Neural progenitor cell (in vitro differentiated cells): ENCODE data around the gene NEURL1B. TPM values are rescaled to one million over a fixed set of nuclear protein-coding genes. Genes with fewer than 3 reads are reported as not detected.

ENCODE experiments used
- DNase-seq: peaks from one replicate; pipeline ENCODE4 v3.0.0-alpha.2; 2016; ENCODE audit warnings: low spot score
- H2AFZ ChIP-seq: fragments of 200-600 bp; sonication (generic); replicated peaks from 2 replicates; pipeline ENCODE4 v1.6.1; 2016; ENCODE audit warnings: antibody characterized with exemption
- H3F3A ChIP-seq: fragments of 200-600 bp; sonication (generic); 2 replicates; pipeline ENCODE4 v1.6.1; 2016; ENCODE audit warnings: antibody characterized with exemption, low read depth
- H3K27ac ChIP-seq: fragments of 200-600 bp; sonication (generic); 2 replicates; pipeline ENCODE4 v1.5.1; 2016; ENCODE audit warnings: mild to moderate bottlenecking
- H3K27me3 ChIP-seq: fragments of 200-600 bp; sonication (generic); 2 replicates; pipeline ENCODE4 v1.6.1; 2016; ENCODE audit warnings: mild to moderate bottlenecking, moderate library complexity
- H3K36me3 ChIP-seq: fragments of 200-600 bp; sonication (generic); 2 replicates; pipeline ENCODE4 v1.5.1; 2016
- H3K4me1 ChIP-seq: fragments of 200-600 bp; sonication (generic); 2 replicates; pipeline ENCODE4 v1.6.1; 2016; ENCODE audit warnings: mixed run types
- H3K4me2 ChIP-seq: fragments of 200-600 bp; sonication (generic); 2 replicates; pipeline ENCODE4 v1.6.1; 2016
- H3K4me3 ChIP-seq: fragments of 200-600 bp; sonication (generic); 2 replicates; pipeline ENCODE4 v1.5.1; 2016
- H3K79me2 ChIP-seq: fragments of 200-600 bp; sonication (generic); 2 replicates; pipeline ENCODE4 v1.6.1; 2016; ENCODE audit warnings: low read depth
- H3K9ac ChIP-seq: fragments of 200-600 bp; sonication (generic); 2 replicates; pipeline ENCODE4 v1.6.1; 2016
- H3K9me3 ChIP-seq: fragments of 200-600 bp; sonication (generic); 2 replicates; pipeline ENCODE4 v1.5.1; 2016; ENCODE audit warnings: low read depth
- H4K20me1 ChIP-seq: fragments of 200-600 bp; sonication (generic); 2 replicates; pipeline ENCODE4 v1.6.1; 2016; ENCODE audit warnings: low read depth
- H3K27ac Mint-ChIP-seq: 3 replicates; pipeline ENCODE4 v1.8.0; 2021; ENCODE audit warnings: mixed read lengths
- H3K27me3 Mint-ChIP-seq: 2 replicates; pipeline ENCODE4 v1.8.0; 2022; ENCODE audit warnings: low read depth, mild to moderate bottlenecking, inconsistent platforms, moderate library complexity, mixed read lengths; ENCODE audit not compliant: insufficient read depth
- H3K36me3 Mint-ChIP-seq: 3 replicates; pipeline ENCODE4 v1.8.0; 2021; ENCODE audit warnings: mixed read lengths
- H3K4me1 Mint-ChIP-seq: 3 replicates; pipeline ENCODE4 v1.8.0; 2021; ENCODE audit warnings: mixed read lengths
- H3K4me3 Mint-ChIP-seq: 3 replicates; pipeline ENCODE4 v1.8.0; 2021; ENCODE audit warnings: mild to moderate bottlenecking, moderate library complexity, mixed read lengths
- H3K9me3 Mint-ChIP-seq: 3 replicates; pipeline ENCODE4 v1.8.0; 2020; ENCODE audit warnings: mixed read lengths
- CTCF ChIP-seq: fragments of 200-600 bp; sonication (generic); IDR thresholded peaks from 2 replicates; pipeline ENCODE4 v1.5.1; 2017; ENCODE audit warnings: antibody characterized with exemption, mild to moderate bottlenecking
- EZH2 ChIP-seq: fragments of 200-600 bp; sonication (generic); IDR thresholded peaks from 2 replicates; pipeline ENCODE4 v1.6.1; 2017; ENCODE audit warnings: antibody characterized with exemption, mild to moderate bottlenecking, moderate library complexity
- EZH2phosphoT487 ChIP-seq: fragments of 200-600 bp; sonication (generic); IDR thresholded peaks from 2 replicates; pipeline ENCODE4 v1.6.1; 2017; ENCODE audit warnings: antibody characterized with exemption
- total RNA-seq: library from RNA; depleted of rRNA; stranded (reverse); fragments of >200 nt; gene quantifications from 2 replicates; pipeline ENCODE4 v1.2.3, GENCODE V29; 2015; ENCODE audit warnings: low replicate concordance

The NEURL1B gene
- total RNA-seq, 1 donor from 2014 or later, result 12.1 TPM

- Histone ChIP-seq H3K27me3 (no peaks in the 10 kb centered on the region), H3K79me2 (no peaks in the 10 kb centered on the region), H3K36me3 (no peaks in the 10 kb centered on the region), H3K9ac (no peak overlapping the region), H3F3A (no peaks in the 10 kb centered on the region), H3K27ac (no peak overlapping the region), H3K4me2 (no peak overlapping the region), H2AFZ (no peak overlapping the region), H3K4me1 (peaks cover 6% of the 10 kb centered on the region), H3K9me3 (peaks cover 5% of the 10 kb centered on the region), H4K20me1 (no peaks in the 10 kb centered on the region), H3K4me3 (no peak overlapping the region)
- no peak overlapping the region for H3K27ac Mint-ChIP-seq
- no peaks in the 10 kb centered on the region for H3K36me3 Mint-ChIP-seq
- peaks cover 19% of the 10 kb centered on the region for H3K9me3 Mint-ChIP-seq
- peaks cover 8% of the 10 kb centered on the region for H3K4me1 Mint-ChIP-seq
- TF ChIP-seq EZH2, result no peak
- no peak for TF ChIP-seq CTCF
- no peak for TF ChIP-seq EZH2phosphoT487
- peaks cover 2% of the 10 kb centered on the region for H3K27me3 Mint-ChIP-seq
- no peak overlapping the region for H3K4me3 Mint-ChIP-seq
- DNase-seq, result no peak
Observed at GRCh38 chr5:172616136-172616535, 24.9 kb upstream of the NEURL1B start.

GRCh38 chr5:172616730-172617129 lies 24.3 kb upstream of the NEURL1B start:
- Histone ChIP-seq H3F3A (no peaks in the 10 kb centered on the region), H3K9ac (no peak overlapping the region), H3K9me3 (peaks cover 5% of the 10 kb centered on the region), H4K20me1 (no peaks in the 10 kb centered on the region), H2AFZ (peak overlapping the region; percentile 61), H3K27me3 (no peaks in the 10 kb centered on the region), H3K4me2 (no peak overlapping the region), H3K4me1 (peaks cover 6% of the 10 kb centered on the region), H3K4me3 (no peak overlapping the region), H3K36me3 (no peaks in the 10 kb centered on the region), H3K79me2 (no peaks in the 10 kb centered on the region), H3K27ac (no peak overlapping the region)
- peaks cover 19% of the 10 kb centered on the region for H3K9me3 Mint-ChIP-seq
- H3K4me3 Mint-ChIP-seq, result no peak overlapping the region
- no peak for DNase-seq
- peaks cover 2% of the 10 kb centered on the region for H3K27me3 Mint-ChIP-seq
- peaks cover 8% of the 10 kb centered on the region for H3K4me1 Mint-ChIP-seq
- no peaks in the 10 kb centered on the region for H3K36me3 Mint-ChIP-seq
- no peak for TF ChIP-seq EZH2phosphoT487
- TF ChIP-seq EZH2, result no peak
- no peak for TF ChIP-seq CTCF
- no peak overlapping the region for H3K27ac Mint-ChIP-seq

- H3K27ac ChIP-seq, result no peak overlapping the region
- no peak for DNase-seq
- peaks cover 3% of the 10 kb centered on the region for H3K27me3 Mint-ChIP-seq
- H2AFZ ChIP-seq, result no peak overlapping the region
- H4K20me1 ChIP-seq, result no peaks in the 10 kb centered on the region
- H3K9me3 Mint-ChIP-seq, result peaks cover 16% of the 10 kb centered on the region
- no peaks in the 10 kb centered on the region for H3F3A ChIP-seq
- peaks cover 5% of the 10 kb centered on the region for H3K9me3 ChIP-seq
- peak overlapping the region; percentile 21 for H3K27ac Mint-ChIP-seq
- H3K9ac ChIP-seq, result no peak overlapping the region
- no peak overlapping the region for H3K4me3 ChIP-seq
- H3K4me1 ChIP-seq, result peaks cover 6% of the 10 kb centered on the region
- no peak overlapping the region for H3K4me2 ChIP-seq
- H3K4me3 Mint-ChIP-seq, result no peak overlapping the region
- H3K79me2 ChIP-seq, result no peaks in the 10 kb centered on the region
- H3K36me3 Mint-ChIP-seq, result no peaks in the 10 kb centered on the region
- H3K27me3 ChIP-seq, result no peaks in the 10 kb centered on the region
- H3K36me3 ChIP-seq, result no peaks in the 10 kb centered on the region
- no peak for TF ChIP-seq EZH2phosphoT487
- no peak for TF ChIP-seq CTCF
- TF ChIP-seq EZH2, result no peak
- peaks cover 16% of the 10 kb centered on the region for H3K4me1 Mint-ChIP-seq
Observed at GRCh38 chr5:172617817-172618216, 23.2 kb upstream of the NEURL1B start.
